NCI-H2081 treated with DMSO at 0.1 percent for 48 hours (cell line): ENCODE data around the gene ADGRV1.

Experiments used
- DNase-seq: peaks from one replicate; lab custom pipeline; 2025; lab: John Stamatoyannopoulos, UW

The ADGRV1 gene

DNA sequence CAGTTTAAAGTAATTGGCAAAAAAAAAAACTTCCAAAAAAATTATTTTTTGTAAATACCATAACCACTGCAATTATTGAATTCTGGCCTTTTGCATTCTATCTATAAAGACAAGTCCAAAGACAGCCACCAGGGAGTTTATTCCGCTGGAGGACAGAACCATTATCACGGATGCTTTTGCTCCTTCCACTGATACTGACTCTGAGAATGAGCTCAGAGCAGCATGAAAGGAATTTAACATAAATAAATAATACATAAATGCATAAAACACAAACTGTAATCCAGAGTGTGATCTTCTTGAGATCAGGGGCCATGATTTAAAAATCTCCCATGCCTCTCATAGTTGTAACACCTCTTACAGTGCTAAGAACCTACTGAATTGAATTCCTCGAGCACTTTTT, 559.8 kb downstream of the ADGRV1 start:
- DNase-seq: no peak

- DNase-seq: no peak
These were observed 560.2 kb downstream of the ADGRV1 start for GRCh38 chr5:91118796-91119195.

DNA sequence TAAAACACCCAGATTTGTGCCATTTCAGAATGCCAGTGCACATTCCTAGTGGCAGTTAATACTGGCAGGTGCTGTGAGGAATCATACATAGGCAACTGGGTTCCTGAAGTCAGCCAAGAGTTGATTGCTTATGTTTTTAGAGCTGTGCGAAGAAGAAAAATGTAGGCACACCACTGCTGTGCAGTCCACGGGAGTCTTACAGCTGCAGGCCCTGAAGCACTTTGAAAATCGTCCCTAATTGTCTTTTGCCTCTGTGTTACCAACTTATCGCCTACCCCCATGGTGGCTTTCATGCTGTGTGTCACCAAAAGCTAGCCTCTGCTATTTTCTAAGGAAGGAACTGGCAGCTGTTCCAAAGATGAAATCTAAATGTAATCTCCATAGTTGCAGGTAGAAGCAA, 560.6 kb downstream of the ADGRV1 start:
- no peak for DNase-seq

- no peak for DNase-seq
These were observed 561.6 kb downstream of the ADGRV1 start for GRCh38 chr5:91119981-91120850.

DNA sequence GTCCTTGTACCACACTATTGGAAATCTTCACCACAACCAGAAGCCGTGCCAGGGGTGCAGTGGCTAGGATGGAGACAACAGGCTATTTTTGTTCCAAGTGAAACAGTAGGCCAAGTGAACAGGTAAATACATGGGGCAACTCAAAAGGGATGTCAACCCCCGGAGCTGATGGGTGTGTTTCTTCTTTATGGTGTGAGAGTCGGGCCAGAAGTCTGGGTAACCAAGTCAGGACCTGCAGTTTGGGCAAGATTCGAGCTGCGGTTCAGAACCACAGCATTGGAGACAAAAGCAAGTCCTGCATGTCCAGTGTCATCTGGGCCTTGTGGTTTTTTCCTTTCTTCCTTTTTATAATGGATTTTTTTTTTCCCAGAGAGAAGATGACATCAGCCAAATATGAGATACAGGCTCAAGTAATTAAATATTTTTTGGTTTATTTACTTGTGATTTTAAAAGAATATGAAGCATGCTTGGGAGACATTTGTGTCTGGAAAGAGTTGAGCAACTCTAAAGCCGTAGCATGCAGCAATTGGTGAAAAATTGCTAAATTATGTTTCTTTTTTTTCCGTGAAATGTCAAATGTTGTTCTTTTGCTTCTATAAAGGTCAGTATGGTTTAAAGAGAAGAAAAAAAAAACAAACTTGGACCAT, 562.9 kb downstream of the ADGRV1 start:
- no peak for DNase-seq

DNA sequence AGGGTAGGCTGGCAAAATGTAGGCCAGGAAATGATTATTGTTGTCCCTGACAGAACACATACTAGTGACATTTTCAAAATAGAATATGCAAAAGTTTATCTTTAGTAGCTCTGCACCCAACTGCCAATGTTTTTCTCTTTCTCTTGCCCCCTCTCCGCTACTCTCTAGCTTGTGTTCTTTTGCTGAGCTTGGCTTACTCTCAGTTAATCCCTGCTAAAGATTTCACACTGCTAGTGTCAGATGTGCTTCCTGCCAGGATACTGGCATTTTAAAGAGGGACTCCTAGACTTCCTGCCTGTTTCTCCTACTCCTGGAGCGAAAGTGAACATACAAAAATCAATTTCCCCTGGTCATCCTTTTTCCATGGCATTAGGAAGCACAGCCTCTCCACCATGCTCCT, 564.1 kb downstream of the ADGRV1 start:
- no peak for DNase-seq

DNA sequence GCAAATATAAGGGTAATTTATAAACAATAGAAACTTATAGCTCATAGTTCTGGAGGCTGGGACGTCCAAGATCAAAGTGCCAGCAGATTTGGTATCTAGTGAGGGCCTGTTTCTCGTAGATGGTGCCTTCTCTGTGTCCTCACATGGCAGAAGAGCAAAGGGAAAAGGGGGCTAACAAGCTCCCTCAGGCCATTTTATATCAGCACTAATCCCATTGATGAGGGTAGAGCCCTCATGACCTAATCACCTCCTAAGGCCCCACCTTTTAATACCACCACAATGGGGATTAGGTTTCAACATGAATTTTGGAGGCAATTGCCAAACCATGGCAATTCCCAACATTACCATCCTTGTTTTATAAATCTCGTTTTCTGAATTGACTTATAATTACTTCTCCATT, 564.7 kb downstream of the ADGRV1 start:
- no peak for DNase-seq

- no peak for DNase-seq
These were observed 565.3 kb downstream of the ADGRV1 start for GRCh38 chr5:91123901-91124300.

GRCh38 chr5:91125916-91126315, 567.3 kb downstream of the ADGRV1 start:
- no peak for DNase-seq

- no peak for DNase-seq
These were observed 567.9 kb downstream of the ADGRV1 start for GRCh38 chr5:91126448-91126847.

- DNase-seq: no peak
These were observed 568.3 kb downstream of the ADGRV1 start for GRCh38 chr5:91126888-91127287.

- no peak for DNase-seq
These were observed 569.0 kb downstream of the ADGRV1 start for GRCh38 chr5:91127456-91128081.

- DNase-seq: no peak
These were observed 570.0 kb downstream of the ADGRV1 start for GRCh38 chr5:91128604-91129003.

DNA sequence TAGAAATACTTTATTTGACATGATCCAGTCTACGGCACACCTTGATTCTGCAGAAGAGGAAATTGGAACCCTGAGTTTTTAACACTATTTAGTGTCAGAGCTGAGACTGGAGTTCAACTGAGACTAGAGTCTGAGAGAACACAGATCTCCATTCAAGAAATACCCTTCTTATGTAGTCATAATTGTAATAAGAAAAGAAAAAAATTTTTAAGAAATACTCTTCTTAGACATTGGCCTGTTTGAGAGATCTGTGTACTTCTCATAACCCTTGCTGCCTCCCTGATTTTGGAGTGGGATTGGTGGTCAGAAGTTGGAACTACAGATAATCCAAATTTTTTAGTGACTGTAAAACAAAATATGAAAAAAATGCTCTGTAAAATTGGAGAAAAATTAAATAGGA, 571.2 kb downstream of the ADGRV1 start:
- DNase-seq: no peak

DNA sequence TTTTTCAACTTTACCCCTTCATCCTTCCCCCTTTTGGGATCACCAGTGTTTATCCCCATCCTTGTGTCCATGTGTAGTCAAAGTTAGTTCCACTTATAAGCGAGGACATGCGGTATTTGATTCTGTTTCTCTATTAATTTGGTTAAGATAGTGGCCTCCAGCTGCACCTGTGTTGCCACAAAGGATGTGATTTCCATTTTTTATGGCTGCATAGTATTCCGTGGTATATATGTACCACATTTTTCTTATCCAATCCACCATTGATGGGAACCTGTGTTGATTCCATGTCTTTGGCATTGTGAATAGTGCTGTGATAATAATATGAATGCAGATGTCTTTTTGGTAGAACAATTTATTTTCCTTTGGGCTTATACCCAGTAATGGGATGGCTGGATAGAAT, 572.2 kb downstream of the ADGRV1 start:
- DNase-seq: no peak

DNA sequence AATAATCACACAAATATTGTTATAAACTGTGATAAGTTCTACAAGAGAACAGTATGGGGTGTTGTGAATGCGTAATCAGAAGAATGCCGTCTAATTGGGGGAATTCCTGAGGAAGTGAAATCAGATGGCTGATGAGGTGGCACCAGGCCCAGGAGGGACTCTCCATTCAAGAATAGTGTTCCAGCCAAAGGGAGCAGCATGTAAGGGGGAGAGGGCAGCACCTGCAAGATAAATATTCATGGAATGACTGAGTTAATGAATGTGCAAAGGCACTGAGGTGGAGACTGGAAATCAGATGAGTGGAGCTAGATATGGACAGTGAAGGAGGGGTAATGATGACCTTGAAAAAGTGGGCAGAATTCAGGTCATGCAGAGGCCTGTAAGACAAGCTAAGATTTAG, 574.0 kb downstream of the ADGRV1 start:
- DNase-seq: no peak

DNA sequence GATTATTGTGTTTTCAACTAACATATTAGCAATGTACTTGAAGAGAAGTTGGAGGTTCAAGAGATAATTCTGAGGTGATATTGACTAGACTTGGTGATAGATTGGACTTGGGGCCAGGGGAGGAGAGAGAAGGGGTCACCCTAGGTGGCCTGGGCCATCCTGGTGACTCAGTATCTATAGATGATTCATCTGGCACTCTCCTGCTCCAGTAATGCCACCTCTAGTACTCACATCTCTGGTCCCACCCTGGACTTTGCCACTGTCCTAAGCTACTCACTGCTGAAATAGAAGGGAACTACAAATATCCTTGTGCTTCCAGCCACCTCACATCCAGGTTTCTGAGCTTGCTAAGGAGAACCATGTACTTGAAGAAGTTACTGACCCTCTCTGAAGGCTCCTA, 574.6 kb downstream of the ADGRV1 start:
- no peak for DNase-seq

DNA sequence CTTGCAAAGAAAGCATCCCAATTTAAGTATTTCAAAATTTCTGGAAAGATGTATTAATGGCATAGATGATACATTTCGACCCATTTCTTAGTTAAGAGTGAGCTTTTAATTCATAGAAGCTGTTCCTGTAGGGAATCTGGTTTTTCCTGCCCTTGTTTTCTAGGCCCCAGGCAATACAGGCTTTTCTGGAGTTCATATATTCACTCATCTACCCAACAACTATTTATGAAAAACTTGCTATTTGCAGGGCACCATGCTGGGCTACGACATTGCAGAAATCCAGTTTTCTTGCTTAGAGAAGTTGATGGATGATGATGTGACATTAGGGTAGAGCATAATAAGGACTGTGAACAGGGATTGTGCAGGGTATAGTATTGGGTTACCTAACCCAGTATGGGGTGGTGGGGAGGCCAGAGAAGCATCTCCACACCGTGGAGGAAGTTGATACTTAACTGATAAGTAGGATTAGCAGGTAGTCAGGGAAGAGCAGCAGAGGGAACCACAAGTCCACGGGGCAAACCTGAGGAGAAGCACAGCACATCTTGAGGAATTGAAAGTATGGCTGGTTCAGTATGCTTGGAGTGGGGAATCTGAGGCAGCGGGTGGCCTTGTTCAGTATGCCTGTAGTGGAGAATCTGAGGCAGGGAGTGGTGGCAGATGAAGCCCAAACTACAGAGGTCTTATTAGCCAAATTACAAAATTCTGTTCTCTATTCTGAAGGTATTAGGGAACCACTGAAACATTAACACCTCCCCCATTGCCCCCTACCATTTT, 577.1 kb downstream of the ADGRV1 start:
- DNase-seq: no peak

DNA sequence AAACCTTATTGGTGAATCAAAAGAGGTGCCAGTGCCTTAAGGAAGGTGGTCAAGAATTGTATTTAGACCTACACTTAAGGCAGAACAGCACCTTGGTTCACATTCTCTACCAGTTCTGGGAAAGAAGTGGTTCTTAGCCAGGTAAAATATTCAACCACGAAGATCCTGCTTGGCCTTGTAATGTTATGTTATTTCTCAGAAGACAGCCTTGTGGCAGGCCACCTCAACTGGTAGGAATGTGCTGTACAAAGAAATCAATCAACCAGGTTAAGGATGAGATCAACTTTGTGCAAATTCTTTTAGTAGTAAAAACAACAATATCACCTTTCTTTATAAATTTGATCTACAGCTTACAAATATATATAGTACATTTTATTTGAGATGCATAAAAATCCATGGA, 577.7 kb downstream of the ADGRV1 start:
- DNase-seq: no peak

DNA sequence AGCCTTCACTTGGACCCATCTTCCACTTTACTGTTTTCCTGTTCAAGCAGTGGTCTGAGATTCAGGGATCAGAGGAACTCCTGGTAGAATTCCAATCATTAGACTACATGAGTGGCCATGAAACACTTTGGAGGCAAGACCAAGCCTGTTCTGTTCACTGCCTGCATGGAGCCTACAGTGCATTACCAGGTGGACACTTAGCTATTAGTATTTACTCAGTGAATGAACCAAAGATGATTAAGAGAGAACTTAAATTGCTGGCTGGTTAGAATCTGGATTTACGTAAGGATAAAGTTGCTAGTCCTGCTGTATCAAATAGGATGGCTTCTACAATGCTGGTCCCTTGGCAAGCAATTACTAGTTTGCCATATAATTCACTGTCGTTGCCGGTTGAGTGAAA, 579.0 kb downstream of the ADGRV1 start:
- DNase-seq: no peak

GRCh38 chr5:91139572-91140200, 581.1 kb downstream of the ADGRV1 start:
- DNase-seq: no peak

GRCh38 chr5:91140657-91141056, 582.1 kb downstream of the ADGRV1 start:
- no peak for DNase-seq
